Adipocyte (in vitro differentiated cells): ENCODE data around the gene GLO1.

Experiments used
- DNase-seq: peaks from one replicate; pipeline ENCODE4 v3.0.0-alpha.2; 2015; ENCODE audit warnings: low read depth
- H3K27me3 ChIP-seq: replicated peaks from 2 replicates; pipeline ENCODE4 v1.7.0; 2013; ENCODE audit warnings: mild to moderate bottlenecking, low read length, moderate library complexity; ENCODE audit not compliant: control insufficient read depth, insufficient read depth
- H3K36me3 ChIP-seq: 2 replicates; pipeline ENCODE4 v1.7.0; 2013; ENCODE audit warnings: low read length, mild to moderate bottlenecking, moderate library complexity; ENCODE audit not compliant: control insufficient read depth, insufficient read depth, severe bottlenecking
- H3K4me1 ChIP-seq: 2 replicates; pipeline ENCODE4 v1.7.0; 2013; ENCODE audit warnings: mild to moderate bottlenecking, low read length, moderate library complexity; ENCODE audit not compliant: control insufficient read depth, insufficient read depth
- H3K4me3 ChIP-seq: 2 replicates; pipeline ENCODE4 v1.7.0; 2013; ENCODE audit warnings: mild to moderate bottlenecking, low read length, moderate library complexity
- H3K9ac ChIP-seq: 2 replicates; pipeline ENCODE4 v1.7.0; 2013; ENCODE audit warnings: mild to moderate bottlenecking, low read length, moderate library complexity
- H3K9me3 ChIP-seq: 2 replicates; pipeline ENCODE4 v1.7.0; 2013; ENCODE audit warnings: mild to moderate bottlenecking, low read length, moderate library complexity; ENCODE audit not compliant: control insufficient read depth

Gene GLO1

DNA sequence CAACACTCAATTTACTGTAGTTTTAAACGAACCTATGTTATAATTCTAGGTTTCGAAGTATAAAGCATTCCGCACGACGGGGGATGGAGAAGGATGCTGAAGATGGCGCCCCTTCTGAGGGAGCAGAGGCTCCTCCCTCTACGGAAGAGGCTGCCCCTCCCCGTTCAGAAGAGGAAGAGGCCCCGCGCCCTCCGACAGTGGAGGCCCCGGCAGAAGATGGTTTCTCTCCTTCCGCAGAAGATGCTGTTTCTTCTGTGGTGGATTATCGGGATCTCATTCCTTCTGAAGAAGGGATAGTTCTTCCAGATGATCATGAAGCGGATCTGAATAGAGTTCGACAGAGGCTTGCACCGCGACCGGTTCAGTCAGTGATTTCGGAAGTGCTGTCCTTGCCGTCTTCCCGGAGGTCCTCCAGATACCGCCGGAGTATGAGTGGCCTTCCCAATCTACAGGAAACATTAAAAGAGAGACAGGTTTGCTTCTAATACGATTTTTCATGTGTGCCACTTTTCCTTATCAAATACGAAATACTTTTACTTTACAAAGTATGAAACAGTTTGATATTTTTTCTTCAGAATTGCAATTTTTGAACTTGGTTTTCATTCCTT lies 19.9 kb upstream of the GLO1 start:
- Histone ChIP-seq H3K4me1 (no peaks in the 10 kb centered on the region), H3K9me3 (no peaks in the 10 kb centered on the region), H3K27me3 (peaks cover 17% of the 10 kb centered on the region), H3K36me3 (no peaks in the 10 kb centered on the region), H3K9ac (no peak overlapping the region), H3K4me3 (no peak overlapping the region)
- DNase-seq: no peak

DNA sequence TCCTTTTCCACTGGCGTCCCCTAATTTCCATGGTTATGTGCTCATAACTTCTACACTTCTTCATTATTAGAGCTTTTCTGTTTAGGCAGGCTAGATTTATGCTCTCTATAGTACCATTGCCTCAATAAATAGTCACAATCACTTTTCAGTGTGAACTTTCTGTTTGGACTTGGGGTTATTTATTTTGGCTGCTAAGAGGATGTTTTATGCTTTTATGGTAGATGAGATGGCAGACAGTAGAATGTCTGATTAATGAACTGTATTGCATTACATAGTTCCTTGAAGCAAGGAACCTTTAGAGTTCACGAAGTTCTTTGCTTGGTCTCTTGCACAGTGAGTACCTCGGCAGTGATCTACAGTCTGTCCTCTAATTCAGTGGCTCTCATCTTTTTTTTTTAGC lies 19.1 kb upstream of the GLO1 start:
- no peaks in the 10 kb centered on the region for H3K4me1 ChIP-seq
- H3K27me3 ChIP-seq: peaks cover 17% of the 10 kb centered on the region
- no peaks in the 10 kb centered on the region for H3K36me3 ChIP-seq
- no peaks in the 10 kb centered on the region for H3K9me3 ChIP-seq
- H3K4me3 ChIP-seq: no peak overlapping the region
- no peak for DNase-seq
- no peak overlapping the region for H3K9ac ChIP-seq

DNA sequence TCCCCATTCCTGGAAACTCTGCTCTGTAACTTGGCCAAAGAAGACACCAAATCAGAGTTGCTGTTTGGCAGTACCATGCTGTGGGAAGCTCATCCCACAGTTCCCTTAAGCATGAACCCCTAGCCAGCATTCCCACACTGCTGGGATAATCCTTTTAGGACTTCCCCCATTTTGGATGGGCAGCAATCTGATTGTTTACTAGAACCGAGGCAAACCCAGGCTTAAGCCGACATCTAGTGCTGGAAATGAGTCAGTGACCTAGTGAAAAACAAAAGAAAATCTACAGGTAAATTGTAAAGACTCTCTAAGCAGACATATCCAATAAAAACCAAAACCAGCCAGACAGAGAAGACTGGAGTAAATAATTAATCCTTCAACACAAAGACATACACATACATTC lies 17.4 kb upstream of the GLO1 start:
- DNase-seq: peak; percentile 17
- Histone ChIP-seq H3K4me3 (no peak overlapping the region), H3K9ac (no peak overlapping the region), H3K36me3 (no peaks in the 10 kb centered on the region), H3K9me3 (no peaks in the 10 kb centered on the region), H3K4me1 (no peaks in the 10 kb centered on the region), H3K27me3 (peaks cover 29% of the 10 kb centered on the region)

DNA sequence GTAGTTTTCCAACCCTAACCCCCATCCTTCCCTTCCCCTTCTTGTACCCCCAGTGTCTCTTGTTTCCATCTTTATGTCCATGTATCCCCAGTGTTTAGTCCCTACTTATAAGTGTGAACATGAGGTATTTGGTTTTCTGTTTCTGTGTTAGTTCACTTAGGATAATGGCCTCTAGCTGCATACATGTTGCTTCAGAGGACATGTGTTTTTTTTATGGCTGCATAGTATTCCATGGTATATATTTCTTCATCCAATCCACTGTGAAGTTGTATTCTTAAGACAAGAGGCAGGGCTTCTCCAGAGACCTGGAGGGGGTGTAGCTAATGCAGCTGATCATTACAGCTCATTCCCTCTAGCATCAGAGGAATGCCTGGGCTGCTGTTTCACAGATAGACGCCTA lies 16.4 kb upstream of the GLO1 start:
- Histone ChIP-seq H3K9me3 (no peaks in the 10 kb centered on the region), H3K4me3 (no peak overlapping the region), H3K36me3 (no peaks in the 10 kb centered on the region), H3K27me3 (peaks cover 30% of the 10 kb centered on the region), H3K4me1 (no peaks in the 10 kb centered on the region), H3K9ac (no peak overlapping the region)
- no peak for DNase-seq

DNA sequence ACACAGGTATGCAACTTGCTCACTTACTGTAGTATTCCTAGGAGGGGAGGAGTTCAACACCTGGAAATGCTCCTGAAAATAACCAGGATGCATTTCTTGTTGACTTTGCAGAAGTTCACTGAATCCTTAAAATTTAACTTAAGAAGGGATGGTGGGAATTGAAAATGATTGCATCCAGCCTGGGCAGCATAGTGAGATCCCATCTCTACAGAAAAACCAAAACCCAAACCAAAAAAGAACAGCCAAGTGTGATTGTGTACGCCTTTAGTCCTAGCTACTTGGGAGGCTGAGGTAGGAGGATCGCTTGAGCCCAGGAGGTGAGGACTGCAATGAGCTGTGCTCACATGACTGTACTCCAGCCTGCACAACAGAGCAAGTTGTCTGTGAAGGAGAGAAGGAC lies 13.9 kb upstream of the GLO1 start:
- Histone ChIP-seq H3K9me3 (no peaks in the 10 kb centered on the region), H3K36me3 (no peaks in the 10 kb centered on the region), H3K9ac (no peak overlapping the region), H3K27me3 (peaks cover 30% of the 10 kb centered on the region), H3K4me1 (no peaks in the 10 kb centered on the region), H3K4me3 (no peak overlapping the region)
- no peak for DNase-seq

DNA sequence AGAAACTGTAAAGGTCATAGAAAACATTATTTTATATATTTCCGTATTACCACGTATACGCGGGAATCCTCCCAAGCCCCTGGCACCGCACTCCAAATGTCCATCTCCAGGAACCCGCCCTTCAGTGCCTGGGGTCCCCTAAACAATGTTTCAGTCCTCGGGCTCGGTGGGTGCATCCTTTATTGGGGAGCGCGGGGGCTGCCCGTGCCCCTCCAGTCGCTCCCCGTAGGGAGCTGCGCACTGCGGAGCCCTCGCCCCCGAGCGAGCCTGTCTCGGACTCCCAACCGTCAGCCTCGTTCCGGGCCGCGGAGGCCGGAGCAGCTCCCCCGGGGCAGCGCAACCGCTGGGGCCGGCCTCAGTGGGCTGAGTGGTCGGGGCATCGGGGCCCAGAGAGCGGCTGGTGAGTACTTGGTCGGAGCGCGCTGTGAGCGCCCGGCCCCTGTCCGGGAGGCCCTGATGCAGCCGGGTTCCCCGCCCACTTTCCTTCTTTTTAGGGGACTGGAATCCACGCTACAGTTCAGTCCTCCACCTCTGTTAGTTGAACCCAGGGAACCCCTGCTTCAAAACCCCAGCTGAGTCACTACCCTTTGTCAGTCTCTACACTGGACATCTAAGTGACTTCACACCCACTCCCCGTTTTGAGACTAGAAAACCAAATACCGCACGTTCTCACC lies 12.2 kb upstream of the GLO1 start, which contains the start of gene DNAH8:
TSS of gene DNAH8 (plus strand) at position 296 of the 674 bp plus-strand sequence. CDS start 7,499 bp downstream, outside the sequence.
- H3K4me1 ChIP-seq: no peaks in the 10 kb centered on the region
- peaks cover 9% of the 10 kb centered on the region for H3K9me3 ChIP-seq
- peak within 1 kb of the TSS; percentile 70 for H3K4me3 ChIP-seq
- peaks cover 30% of the 10 kb centered on the region for H3K27me3 ChIP-seq
- DNase-seq: peak; percentile 47
- H3K9ac ChIP-seq: peak within 1 kb of the TSS; percentile 36
- no peaks in the 10 kb centered on the region for H3K36me3 ChIP-seq

DNA sequence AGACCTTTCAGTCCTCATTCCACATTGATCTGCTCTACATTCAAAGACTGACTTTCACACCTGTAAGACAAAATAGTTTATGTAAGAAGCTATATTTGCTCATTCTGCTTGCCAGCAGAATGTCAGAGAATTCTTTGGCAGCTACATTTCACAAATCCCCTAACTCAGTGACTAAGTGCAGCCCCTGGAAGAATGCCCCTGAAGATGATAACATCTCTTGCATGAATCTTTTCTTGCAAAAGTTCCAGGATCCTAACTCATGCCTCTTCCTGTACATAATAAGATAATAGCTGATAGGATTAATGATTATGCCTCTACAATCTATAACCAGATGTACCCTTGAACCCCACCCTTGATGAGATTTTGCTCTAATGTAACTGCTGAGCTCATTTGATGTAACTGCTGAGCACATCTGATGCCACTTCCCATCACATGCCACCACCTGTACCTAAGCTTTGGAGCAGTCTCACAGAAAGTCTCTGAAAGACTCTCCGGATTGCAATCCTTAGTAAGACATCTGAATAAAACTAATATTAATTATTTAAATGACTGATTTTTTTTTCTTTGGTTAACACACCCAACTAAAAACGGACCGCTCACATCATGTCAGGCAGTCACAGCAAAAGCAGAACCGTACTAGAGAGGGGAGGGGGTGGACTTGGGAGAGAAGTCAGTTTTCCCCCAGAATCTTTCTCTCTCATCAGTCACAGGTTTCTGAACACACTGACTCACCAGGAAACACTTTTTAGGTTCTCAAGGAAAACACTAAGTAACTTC lies 11.5 kb upstream of the GLO1 start:
- Histone ChIP-seq H3K36me3 (no peaks in the 10 kb centered on the region), H3K9me3 (peaks cover 16% of the 10 kb centered on the region), H3K9ac (peak overlapping the region; percentile 36), H3K4me1 (no peaks in the 10 kb centered on the region), H3K27me3 (peaks cover 23% of the 10 kb centered on the region), H3K4me3 (peak overlapping the region; percentile 70)
- DNase-seq: peak; percentile 7

DNA sequence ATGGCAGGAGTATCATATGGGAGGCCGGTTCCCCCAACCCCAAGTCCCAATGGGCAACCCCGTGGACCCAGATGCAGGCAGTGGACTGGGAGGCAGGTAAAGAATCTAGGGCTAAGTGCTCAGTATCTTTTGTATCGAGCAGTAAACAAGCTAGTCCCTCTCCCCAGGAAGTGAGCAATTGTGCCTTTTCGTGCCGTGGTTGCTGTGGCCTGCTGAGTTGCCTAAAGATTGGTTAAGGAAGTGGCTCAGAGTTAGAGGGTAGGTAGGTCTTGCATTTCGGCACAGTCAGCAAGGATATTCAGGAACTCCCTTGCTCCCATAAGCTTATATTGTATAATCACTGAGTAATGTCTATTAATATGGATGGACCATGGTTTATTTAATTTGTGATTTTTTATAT lies 10.9 kb upstream of the GLO1 start:
- H3K36me3 ChIP-seq: no peaks in the 10 kb centered on the region
- H3K27me3 ChIP-seq: peaks cover 18% of the 10 kb centered on the region
- DNase-seq: no peak
- H3K9ac ChIP-seq: no peak overlapping the region
- no peak overlapping the region for H3K4me3 ChIP-seq
- no peaks in the 10 kb centered on the region for H3K4me1 ChIP-seq
- H3K9me3 ChIP-seq: peaks cover 18% of the 10 kb centered on the region

DNA sequence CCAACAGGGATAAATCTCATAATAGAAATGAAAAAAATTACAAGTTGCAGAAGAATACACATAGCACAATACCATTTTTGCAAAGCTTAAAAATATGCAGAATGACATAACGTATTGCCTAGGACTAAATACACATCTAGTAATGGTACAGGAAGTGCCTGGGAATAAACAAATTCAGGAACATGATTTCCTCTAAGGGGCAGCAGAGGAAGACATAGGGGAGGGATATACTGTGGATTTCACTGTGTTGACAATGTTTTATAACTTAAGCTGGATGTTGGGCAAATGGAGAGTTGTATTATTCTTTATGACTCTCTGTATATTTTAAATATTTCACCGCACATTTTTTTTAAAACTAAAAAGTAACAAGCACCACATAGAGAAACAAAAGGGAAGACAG lies 5.6 kb upstream of the GLO1 start:
- H3K27me3 ChIP-seq: no peaks in the 10 kb centered on the region
- no peaks in the 10 kb centered on the region for H3K4me1 ChIP-seq
- H3K9me3 ChIP-seq: peaks cover 18% of the 10 kb centered on the region
- no peaks in the 10 kb centered on the region for H3K36me3 ChIP-seq
- no peak overlapping the region for H3K4me3 ChIP-seq
- peak; percentile 22 for DNase-seq
- no peak overlapping the region for H3K9ac ChIP-seq

DNA sequence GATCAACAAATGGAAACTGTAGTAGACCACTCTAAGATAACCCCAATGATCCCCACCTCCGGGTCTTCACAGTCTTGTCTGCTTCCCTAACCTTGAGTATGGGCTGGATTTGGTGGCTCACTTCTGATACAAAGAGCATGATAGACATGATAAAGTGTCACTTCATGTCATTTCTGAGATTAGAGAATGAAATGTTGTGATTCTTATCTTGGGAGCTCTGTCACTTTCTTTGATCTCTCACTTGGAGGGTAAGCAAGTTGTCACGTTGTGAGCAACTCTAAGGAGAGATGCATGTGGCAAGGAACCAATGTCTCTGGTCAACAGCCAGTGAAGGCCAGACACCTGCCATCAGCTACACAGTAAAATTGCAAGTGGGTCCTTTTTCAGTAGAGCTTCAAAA lies 3.0 kb upstream of the GLO1 start:
- H3K36me3 ChIP-seq: no peaks in the 10 kb centered on the region
- no peak overlapping the region for H3K9ac ChIP-seq
- no peak for DNase-seq
- no peaks in the 10 kb centered on the region for H3K27me3 ChIP-seq
- peaks cover 17% of the 10 kb centered on the region for H3K9me3 ChIP-seq
- H3K4me1 ChIP-seq: peaks cover 3% of the 10 kb centered on the region
- no peak overlapping the region for H3K4me3 ChIP-seq

DNA sequence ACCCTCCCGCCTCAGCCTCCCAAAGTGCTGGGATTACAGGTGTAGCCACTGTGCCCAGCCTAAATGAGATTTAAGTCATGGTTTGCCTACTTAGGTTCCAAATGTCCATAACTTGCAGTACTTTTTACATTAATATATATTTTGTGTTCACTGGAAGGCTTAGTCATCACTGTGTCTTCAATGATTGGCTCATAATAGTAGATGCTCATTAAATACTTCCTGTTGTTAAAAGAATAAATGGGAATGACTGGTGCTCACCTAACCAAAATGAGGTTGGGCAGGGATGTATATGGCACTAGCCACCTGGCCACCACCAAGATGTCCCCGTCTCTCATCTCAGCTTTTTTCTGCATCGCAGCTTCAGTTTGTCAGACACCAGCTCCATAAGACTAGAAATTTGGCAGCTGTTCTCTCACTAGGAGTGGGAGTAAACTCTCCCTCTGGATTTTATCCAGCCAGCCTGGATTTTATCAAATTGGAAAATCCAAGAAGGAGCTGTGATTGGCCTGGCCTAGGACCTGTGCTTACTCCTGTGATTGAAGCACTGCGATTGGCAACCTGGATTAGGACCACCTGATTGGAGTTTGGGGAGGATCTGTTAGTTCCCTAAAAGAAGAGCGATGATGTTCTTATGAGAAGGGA lies 1.1 kb upstream of the GLO1 start:
- Histone ChIP-seq H3K9ac (no peak overlapping the region), H3K4me1 (peaks cover 3% of the 10 kb centered on the region), H3K4me3 (no peak overlapping the region), H3K27me3 (no peaks in the 10 kb centered on the region), H3K9me3 (no peaks in the 10 kb centered on the region), H3K36me3 (no peaks in the 10 kb centered on the region)
- no peak for DNase-seq
